Renal pelvis (tissue), 4 donors: Measurements from ENCODE around the gene NCSTN. TPM values are rescaled to one million over a fixed set of nuclear protein-coding genes. Genes with fewer than 3 reads are reported as not detected.
"Not testable (repeated sequence)": the region's sequence is repeated elsewhere in the genome, so short reads cannot be mapped to it uniquely, and the experiment has no call there.

Experiments used
- DNase-seq: peaks from one replicate; pipeline ENCODE4 v3.0.0-alpha.2; 2013
- polyA plus RNA-seq, 3 donors: library from polyadenylated mRNA; unstranded; fragments of 120-200 nt; gene quantifications; one replicate each; pipeline ENCODE4 v1.2.1, GENCODE V29; 2013; ENCODE audit not compliant: insufficient read length in 3 of 3

The NCSTN gene
- polyA plus RNA-seq, 3 donors, result 162 to 167 (median 167) TPM

DNA sequence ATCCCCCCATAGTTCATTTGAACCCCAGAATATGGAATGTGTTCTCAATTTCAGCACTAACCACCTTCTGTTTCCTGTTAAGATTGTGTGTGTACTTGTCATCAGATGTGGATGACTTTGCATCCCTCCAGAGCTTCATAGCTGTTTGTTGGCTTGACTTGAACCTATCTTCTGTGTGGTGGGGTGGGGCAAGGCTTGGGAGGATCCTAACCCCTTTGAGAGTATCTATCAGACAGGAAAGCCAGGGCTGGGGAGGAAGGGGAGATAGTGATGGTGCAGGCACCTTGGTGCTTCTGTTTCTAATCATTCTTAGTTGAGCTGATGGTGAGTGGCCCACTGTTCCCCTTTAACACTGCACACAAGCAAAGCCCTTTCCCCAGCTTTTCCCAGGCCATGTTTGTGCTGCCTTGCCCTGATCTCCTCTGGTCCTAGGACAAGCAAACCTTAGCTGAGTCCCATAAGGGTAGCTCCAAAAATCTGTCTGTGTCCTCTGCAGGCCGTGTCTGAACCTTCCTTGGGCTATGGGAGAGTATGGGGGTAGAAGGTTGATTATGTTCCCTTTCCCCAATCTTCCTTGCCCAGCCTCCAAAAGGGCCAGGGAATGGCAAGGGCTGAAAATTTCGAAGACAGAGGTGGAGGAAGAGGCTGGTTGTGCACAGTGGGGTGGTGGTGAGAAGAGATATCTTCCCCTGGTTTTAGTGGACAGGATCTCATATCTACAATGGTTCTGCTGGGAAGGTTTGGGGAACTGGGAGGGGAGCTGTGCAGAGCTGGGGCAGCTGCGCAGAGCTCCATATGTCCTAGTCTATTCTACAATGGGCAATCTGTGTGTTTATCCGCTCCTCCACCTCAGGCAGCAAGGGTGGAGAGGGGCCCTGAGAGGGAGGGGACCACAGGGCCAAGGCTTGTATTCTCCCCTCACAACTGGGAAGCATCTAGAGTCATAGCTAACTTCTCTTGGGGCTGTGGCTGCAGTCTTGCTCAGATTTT, 25.0 kb downstream of the NCSTN start:
- DNase-seq, result no peak

DNA sequence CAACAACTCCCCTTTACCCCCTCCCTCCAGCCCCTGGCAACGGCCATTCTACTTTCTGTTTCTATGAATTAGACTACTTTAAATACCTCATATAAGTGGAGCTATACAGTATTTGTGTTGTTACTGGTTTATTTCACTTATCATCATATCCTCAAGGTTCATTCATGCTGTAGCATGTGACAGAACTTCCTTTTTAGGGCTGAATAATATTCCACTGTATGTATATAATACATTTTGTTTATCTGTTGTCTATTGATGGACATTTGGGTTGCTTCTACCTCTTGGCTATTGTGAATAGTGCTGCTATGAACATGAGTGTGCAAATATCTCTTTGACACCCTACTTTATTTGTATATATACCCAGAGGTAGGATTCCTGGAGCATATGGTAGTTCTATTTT, 25.9 kb downstream of the NCSTN start:
- no peak for DNase-seq

DNA sequence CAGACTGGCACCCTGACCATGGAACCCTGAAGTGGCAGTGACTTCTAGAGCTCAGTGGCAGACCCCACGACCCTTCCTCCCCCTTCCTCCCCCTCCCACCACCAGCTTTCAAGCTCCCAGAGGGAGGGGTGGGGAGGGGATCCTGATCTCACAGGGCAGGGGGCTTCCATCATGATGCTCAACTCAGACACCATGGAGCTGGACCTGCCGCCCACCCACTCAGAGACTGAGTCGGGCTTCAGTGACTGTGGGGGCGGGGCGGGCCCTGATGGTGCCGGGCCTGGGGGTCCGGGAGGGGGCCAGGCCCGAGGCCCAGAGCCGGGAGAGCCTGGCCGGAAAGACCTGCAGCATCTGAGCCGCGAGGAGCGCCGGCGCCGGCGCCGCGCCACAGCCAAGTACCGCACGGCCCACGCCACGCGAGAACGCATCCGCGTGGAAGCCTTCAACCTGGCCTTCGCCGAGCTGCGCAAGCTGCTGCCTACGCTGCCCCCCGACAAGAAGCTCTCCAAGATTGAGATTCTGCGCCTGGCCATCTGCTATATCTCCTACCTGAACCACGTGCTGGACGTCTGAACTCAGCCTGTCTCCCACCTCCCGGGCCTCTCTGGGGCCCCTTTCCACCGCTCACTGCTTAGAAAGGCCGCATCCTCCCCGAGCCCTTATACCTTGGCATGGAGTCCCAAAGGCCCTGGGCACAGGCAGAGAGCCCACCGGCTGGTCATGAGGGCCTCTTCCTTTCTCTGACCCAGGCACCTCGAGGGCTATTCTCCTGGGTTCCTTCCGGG, 27.6 kb downstream of the NCSTN start:
- DNase-seq, result no peak

DNA sequence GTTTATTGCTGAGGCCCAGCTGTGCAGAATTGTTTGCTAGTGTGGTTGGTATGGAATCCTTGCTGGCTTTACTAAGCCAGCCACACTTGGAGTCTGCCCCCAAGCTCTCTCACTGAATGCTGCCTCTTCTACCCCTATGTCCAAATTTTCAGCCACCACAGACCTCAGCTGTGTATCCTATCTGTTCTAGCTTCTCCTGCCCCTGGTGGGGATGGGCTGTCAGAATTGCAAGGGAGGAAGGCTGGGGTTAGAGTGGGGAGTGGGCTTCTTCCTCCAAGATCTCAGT, 28.1 kb downstream of the NCSTN start:
- no peak for DNase-seq

DNA sequence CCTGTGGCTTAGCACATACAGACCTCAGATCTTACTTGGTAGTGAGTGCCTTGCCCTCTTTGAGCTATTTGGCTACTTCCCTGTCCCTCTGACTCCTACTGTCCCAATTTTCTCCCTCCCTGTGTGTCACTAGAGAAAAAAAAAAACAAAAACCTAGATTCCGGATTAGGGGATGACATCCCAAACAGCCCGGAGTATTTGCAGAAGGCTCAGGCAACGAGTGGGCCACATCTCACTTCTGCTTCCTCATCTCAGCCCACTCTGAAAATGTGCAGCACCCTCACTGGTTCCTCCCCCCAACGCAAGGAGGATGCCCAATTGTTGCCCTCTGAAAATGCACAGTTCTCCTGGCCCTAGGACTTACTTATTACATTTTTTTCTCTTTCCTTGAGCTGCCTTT, 28.6 kb downstream of the NCSTN start:
- DNase-seq, result no peak

DNA sequence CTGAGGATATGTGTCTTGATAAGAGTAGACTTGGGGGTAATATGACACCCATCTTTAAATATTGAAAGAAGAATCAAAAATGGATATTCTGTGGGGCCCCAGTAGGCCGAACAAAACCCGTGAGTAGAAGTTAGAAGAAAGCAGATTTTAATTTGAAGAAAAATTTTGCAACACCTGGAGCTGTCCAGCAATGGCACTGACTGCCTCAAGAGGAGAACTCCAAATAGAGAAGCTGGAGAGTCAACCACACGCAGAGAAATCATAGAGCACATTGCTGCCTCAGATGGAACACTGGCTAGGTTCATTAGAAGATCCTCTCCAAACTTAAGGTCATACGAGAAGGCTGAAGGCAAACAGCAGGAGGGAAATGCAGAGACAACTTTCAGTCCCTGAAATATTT, 30.5 kb downstream of the NCSTN start:
- DNase-seq, result no peak

DNA sequence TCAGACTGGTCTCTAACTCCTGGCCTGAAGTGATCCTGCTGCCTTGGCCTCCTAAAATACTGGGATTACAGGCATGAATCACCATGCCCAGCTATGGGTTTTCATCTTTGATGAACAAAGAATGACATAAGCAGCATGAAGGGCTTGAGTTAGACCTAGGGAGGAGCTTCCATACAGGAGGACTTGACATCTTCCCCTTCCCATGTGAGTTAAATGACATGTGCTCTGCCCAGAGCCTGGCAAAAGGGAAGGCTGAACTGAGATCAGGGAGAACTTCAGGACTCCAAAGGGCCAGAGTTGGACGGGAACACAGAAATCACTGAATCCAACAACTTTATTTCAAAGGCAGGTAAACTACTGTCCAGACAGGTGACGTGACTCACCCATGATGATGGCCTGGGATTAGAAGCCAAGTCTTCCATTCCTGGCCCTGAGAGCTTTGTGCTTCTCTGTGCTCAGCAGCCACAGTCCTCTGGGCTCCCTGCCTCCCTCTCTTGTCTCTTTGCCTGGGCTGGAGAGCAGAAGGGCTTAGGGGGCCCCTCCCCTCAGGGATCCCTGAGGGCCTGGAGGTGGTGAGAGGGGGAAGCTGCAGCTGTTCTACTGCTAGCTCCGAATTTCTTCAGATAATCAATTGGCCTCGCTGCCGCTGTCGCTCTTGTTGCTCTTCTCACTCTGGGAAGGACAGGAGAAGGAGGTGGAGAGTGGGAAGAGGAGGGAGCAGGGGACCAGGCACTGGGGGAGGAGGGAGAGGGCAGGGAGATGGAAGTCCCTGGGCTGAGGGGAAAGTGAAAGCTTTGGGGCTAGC, 31.3 kb downstream of the NCSTN start:
- no peak for DNase-seq

DNA sequence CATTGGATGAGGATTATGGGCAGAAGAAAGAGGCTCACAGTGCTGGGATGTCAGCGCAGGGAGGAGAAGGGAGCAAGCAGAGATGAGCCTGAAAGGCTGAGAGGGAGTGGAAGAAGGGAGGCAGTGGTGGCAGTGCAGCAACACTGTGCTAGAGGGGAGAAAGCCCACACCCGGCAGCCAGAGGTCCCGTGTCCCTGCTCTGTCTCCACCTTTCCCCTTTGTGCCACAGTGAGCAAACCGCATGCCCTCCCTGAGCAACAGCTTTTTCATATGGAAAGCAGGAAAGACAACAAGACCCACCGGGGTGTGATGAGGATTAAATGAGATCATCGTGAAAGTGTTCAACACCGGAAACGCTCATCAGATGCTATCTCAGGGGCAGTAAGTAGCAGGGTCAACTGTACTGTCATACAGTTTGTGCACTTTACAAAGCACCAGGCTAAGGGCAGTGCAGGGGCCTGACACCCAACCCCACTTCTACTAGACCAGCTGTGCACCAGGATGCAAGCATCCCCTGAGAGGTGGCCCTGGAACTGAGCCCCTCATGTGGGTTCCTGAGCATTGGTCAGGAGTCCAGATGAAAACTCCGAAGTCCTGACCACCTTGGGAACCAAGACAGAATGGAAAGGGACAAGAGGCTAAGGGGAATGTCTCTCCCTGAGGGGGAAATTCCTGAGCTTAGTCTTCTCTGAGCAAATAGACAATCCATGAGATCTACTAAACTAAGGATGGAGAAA, 32.8 kb downstream of the NCSTN start:
- DNase-seq, result no peak

DNA sequence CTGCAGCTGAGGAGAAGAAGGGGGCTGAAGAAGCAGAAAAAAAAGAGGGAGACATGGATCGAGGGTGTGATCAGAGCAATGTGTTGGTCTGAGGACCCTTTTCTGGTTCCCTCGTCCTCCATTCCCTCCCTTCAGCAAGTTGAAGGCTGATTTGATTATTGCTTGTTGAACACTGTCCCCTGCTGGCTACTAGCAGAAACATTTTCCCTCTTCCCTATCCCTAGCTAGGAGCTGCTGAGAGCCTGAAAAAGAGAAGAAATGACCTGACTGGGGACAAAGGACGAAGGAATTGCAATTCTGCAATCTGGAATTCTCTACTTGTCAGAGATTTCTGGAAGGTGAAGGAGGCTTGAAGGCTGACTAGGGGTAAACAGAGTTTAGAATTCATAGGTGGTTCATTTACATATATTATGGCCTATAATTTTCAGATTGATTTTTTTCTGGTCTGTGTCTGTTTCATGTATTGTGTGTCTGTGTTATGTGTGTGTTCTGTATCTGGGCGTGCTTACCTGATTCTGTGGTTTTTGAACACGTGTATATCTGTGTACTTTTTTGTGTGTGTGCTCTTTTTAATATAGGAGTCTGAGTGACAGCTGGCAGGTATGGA, 33.4 kb downstream of the NCSTN start:
- peak; percentile 65 for DNase-seq

DNA sequence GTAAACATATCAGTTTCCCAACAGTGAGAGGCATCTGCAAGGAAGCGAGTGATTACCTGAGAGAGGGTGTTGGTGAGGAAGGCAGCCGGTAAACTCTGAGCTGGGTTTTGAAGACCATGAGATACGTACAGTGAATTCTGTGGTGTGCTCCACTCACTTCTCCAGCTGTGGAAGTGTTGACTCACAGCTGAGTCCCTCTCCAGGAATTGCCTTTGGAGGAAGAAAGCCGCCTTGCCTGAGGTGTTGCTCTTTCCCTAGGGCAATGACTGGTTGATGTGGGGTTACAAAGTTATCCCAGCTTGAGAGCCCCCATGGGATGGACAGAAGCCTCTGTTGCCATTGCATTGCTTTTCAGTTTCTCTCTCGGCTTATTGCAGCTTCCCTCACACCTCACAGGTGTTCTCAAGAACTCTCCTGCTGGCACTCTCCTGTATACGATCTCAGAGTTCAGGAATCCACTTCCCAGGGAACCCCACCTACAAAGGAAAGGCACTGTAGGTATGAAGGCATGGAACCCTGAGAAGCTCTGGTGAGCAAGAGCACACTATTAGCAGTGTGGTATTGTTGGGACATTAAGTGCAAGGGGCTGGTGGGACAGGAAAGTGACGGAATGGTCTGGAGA, 34.5 kb downstream of the NCSTN start:
- DNase-seq, result no peak

DNA sequence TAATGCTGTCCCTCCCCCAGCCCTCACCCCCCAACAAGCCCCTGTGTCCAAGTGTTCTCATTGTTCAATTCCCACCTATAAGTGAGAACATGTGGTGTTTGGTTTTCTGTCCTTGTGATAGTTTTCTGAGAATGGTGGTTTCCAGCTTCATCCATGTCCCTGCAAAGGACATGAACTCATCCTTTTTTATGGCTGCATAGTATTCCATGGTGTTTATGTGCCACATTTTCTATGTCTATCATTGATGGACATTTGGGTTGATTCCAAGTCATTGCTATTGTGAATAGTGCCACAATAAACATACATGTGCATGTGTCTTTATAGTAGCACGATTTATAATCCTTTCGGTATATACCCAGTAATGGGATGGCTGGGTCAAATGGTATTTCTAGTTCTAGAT, 41.6 kb downstream of the NCSTN start:
- DNase-seq, result not testable (repeated sequence)

DNA sequence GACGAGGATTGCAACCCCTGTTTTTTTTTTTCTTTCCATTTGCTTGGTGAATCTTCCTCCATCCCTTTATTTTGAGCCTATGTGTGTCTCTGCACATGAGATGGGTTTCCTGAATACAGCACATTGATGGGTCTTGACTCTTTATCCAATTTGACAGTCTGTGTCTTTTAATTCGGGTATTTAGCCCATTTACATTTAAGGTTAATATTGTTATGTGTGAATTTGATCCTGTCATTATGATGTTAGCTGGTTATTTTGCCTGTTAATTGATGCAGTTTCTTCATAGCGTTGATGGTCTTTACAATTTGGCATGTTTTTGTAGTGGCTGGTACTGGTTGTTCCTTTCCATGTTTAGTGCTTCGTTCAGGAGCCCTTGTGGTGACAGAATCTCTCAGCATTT, 45.2 kb downstream of the NCSTN start:
- DNase-seq, result not testable (repeated sequence)

DNA sequence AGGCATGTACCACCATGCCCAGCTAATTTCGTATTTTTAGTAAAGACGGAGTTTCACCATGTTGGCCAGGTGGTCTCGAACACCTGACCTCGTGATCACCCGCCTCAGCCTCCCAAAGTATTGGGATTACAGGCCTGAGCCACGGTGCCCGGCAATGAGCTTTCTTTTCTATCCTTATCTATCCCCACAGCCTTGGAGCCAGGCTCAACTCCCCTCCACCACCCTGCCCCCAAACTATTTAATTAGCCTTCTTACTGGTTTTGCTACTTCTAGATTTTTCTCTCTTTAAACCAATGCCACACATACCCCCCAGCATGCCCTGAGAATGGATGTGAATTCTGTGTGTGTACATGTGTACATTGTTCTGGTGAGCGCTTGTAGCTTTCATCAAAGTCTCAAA, 51.5 kb downstream of the NCSTN start:
- no peak for DNase-seq

DNA sequence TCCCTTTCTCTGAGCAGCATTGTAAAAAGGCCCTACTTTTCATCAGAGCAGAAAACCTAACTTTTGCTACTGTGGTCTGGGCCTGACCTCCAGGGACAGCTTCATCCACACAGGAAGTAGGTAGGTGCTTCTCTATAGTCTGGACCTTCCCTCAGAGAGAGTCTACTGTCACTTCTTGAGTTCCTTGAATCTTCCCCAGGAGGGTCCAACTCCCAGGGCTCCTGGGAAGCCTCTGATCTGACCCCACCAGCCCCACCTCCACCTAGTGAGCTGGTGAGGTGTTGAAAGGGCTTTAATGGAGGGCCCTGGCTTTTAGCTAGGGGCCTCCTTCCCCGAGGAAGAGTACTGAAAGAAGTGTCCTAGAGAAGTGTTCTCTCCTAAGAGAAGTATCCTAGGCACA, 54.5 kb downstream of the NCSTN start:
- DNase-seq, result no peak

DNA sequence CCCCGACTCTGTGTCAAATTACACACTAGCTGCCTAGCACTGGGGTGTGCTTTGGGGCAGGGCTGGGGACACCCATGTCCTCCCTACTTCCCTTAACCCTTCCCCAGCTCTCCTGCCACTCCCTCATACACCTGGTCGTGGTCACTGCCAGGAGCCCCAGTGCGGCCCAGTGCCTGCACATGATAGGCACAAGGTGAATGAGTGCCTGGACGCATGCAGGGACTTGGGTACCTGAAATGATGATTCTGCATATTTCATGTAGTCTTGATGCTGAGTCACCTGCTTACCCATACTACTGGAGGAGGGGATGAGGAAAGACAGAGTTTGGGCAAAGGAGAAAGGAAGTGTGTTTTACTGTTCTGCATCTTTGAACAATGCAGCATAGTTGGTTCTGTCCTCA, 55.6 kb downstream of the NCSTN start:
- DNase-seq, result no peak

DNA sequence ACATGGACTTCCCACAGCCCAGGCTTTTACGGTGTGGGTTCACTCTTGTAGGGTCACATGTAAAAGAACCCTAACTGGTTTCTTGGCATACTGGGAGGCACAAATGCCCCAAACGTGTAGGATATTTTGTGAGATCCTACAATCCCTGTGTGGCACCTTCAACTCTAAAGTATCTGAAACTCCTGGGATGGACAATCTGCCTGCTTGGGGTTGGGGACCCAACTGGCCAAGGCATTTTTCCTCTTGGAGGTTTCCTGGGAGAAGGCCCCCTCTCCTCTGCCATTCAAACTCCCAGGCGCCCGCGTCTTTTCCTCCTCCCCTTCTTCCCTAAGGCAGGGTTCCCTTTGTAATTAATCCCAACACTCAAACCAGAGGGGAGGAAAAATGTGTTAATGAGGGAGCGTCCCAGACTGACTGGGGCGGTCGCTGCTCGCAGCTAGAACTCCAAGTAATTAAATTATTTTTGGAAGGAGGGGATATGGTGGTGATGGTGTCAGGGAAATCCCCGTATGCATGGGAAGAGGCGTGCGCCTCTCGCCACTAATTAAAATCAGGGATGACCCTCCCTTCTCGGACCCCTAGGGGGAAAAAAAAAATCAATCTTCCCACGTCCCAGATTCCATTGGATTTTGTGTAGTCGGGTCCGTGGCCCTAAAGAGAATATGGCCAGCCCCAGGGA, 56.5 kb downstream of the NCSTN start:
- DNase-seq, result peak; percentile 37

DNA sequence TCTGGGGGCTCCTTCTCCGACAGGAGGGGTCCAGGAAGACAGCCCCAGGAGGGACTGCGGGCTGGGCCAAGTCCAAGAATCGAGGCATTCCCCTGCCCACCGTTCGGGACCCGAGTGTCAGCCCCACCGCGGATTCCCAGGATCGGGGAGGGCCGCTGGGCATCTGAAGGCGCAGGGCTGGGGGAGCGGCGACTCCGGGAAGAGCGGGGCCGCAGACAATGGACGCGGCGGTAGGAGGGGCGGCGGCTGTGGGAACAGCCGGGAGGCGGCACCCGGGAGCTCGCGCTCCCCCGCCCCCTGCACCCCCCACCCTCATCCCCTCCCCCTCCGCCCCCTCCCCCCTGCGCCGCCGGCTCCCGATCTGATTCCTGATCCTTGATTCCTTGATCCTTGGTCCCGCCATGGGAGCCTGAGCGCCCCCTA, 57.1 kb downstream of the NCSTN start, which contains the start of gene VANGL2:
Gene VANGL2, plus strand, starts transcription at position 342 of the 423 bp plus-strand sequence. CDS start 15,274 bp downstream, outside the sequence.
- DNase-seq, result peak; percentile 87

DNA sequence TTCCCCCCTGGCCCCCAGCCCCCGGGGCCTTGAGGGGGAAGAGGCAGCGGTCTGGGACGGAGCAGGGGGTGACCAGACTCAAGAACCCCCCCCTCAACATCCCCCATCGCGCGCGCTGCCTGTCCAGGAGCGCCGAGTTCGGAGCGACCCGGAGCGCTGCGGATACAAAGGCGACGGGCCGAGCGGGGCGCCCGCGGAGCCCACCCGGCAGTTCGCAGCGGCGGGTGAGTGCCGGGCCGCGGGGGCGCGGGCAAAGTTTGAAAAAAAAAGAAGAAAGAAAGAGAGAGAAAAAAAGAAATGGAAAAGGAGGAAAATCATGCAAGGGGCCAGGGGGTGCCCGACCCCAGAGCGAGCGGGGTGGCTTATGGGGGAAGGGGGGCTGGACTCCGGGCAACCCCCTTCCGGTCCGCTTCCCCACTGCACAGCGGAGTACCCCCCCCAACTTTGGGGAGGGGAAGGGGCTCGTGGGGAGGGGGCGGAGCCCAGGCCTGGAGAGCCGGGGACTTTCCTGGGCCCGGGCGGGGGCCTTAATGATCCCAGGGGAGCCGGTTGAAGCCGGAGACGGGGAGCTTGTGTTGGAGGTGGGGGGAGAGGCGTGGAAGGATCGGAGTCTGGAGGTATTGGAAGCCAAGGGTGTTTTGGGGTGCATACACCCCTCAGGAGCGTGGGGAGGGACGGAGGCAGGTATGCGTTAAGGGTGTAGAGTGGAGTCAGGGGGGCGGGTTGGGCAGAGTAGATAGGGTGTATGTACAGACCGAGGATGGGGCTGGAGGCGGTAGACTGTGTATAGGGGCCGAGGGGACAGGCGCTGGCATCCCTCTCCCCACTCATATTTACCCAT, 57.7 kb downstream of the NCSTN start:
- DNase-seq, result peak; percentile 58

DNA sequence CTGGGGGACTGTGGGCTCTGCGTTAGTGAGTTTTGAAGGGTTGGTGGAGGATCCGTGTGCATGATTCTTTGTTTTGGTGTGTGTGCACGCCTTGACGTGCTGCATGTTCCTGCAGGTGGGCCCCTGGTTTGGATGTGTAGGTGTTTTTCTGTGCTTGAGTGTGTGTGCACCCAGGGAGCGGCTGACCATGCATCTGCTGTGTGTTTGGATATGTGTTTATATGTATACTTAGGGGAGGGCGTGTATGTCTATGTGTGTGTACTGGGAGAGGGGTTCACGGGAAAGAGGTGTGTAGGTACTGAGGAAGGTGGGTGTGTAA, 58.3 kb downstream of the NCSTN start:
- no peak for DNase-seq
